Hepatocyte (in vitro differentiated cells): ENCODE data around the gene ARHGAP5.

Source experiments
- EZH2 ChIP-seq: fragments of 200-600 bp; sonication (generic); IDR thresholded peaks from 2 replicates; pipeline ENCODE4 v1.6.1; 2016; ENCODE audit warnings: antibody characterized with exemption, mild to moderate bottlenecking, borderline replicate concordance
- TF ChIP-seq, protein P1 (sequence below): fragments of 200-600 bp; sonication (generic); IDR thresholded peaks from 2 replicates; pipeline ENCODE4 v1.5.1; 2016; ENCODE audit warnings: antibody characterized with exemption, mild to moderate bottlenecking; ENCODE audit not compliant: poor library complexity

GRCh38 chr14:32134448-32135097 lies 57.5 kb downstream of the ARHGAP5 start:
- TF ChIP-seq, protein P1, sequence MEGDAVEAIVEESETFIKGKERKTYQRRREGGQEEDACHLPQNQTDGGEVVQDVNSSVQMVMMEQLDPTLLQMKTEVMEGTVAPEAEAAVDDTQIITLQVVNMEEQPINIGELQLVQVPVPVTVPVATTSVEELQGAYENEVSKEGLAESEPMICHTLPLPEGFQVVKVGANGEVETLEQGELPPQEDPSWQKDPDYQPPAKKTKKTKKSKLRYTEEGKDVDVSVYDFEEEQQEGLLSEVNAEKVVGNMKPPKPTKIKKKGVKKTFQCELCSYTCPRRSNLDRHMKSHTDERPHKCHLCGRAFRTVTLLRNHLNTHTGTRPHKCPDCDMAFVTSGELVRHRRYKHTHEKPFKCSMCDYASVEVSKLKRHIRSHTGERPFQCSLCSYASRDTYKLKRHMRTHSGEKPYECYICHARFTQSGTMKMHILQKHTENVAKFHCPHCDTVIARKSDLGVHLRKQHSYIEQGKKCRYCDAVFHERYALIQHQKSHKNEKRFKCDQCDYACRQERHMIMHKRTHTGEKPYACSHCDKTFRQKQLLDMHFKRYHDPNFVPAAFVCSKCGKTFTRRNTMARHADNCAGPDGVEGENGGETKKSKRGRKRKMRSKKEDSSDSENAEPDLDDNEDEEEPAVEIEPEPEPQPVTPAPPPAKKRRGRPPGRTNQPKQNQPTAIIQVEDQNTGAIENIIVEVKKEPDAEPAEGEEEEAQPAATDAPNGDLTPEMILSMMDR: no peak
- TF ChIP-seq EZH2: no peak
